Loucy (cell line): Measurements from ENCODE around the gene SYNPO2L.

Experiments
- H2AFZ ChIP-seq: fragments of 200-600 bp; sonication (generic); 2 replicates; pipeline ENCODE4 v1.6.0; 2016; ENCODE audit warnings: antibody characterized with exemption, mild to moderate bottlenecking, low read length, moderate library complexity
- H3F3A ChIP-seq: fragments of 200-600 bp; 2 replicates; pipeline ENCODE4 v1.6.0; 2016; ENCODE audit warnings: antibody characterized with exemption, low read depth, mild to moderate bottlenecking
- H3K27me3 ChIP-seq: fragments of 200-600 bp; sonication (generic); 2 replicates; pipeline ENCODE4 v1.6.1; 2014; ENCODE audit warnings: low read length, mild to moderate bottlenecking; ENCODE audit not compliant: insufficient read depth, poor library complexity, severe bottlenecking
- H3K36me3 ChIP-seq: fragments of 200-600 bp; sonication (generic); 2 replicates; pipeline ENCODE4 v1.6.1; 2016; ENCODE audit warnings: low read length; ENCODE audit not compliant: insufficient read depth
- H3K4me1 ChIP-seq: fragments of 200-600 bp; sonication (generic); 2 replicates; pipeline ENCODE4 v1.5.1; 2014; ENCODE audit warnings: low read length, mild to moderate bottlenecking; ENCODE audit not compliant: insufficient read depth, poor library complexity, severe bottlenecking
- H3K4me2 ChIP-seq: fragments of 200-600 bp; sonication (generic); 2 replicates; pipeline ENCODE4 v1.6.0; 2014; ENCODE audit warnings: antibody characterized with exemption, low read length, low read depth, mild to moderate bottlenecking; ENCODE audit not compliant: poor library complexity, severe bottlenecking
- H3K4me3 ChIP-seq: fragments of 200-600 bp; sonication (generic); 2 replicates; pipeline ENCODE4 v1.5.1; 2014; ENCODE audit warnings: low read length, mild to moderate bottlenecking, mixed read lengths; ENCODE audit not compliant: poor library complexity, severe bottlenecking
- H3K79me2 ChIP-seq: fragments of 200-600 bp; sonication (generic); 2 replicates; pipeline ENCODE4 v1.6.1; 2014; ENCODE audit warnings: low read length; ENCODE audit not compliant: insufficient read depth
- H3K9ac ChIP-seq: fragments of 200-600 bp; sonication (generic); 2 replicates; pipeline ENCODE4 v1.6.0; 2014; ENCODE audit warnings: mild to moderate bottlenecking, low read depth, low read length, moderate library complexity; ENCODE audit not compliant: poor library complexity, severe bottlenecking
- H3K9me2 ChIP-seq: fragments of 200-600 bp; sonication (generic); replicated peaks from 2 replicates; pipeline ENCODE4 v1.6.1; 2016; ENCODE audit warnings: low read depth, low read length, mixed read lengths
- H3K9me3 ChIP-seq: fragments of 200-600 bp; sonication (generic); 2 replicates; pipeline ENCODE4 v1.6.1; 2014; ENCODE audit warnings: mild to moderate bottlenecking, antibody characterized with exemption, low read length, low read depth; ENCODE audit not compliant: insufficient read depth
- H4K20me1 ChIP-seq: fragments of 200-600 bp; sonication (generic); 2 replicates; pipeline ENCODE4 v1.6.0; 2014; ENCODE audit warnings: antibody characterized with exemption, low read length, mild to moderate bottlenecking; ENCODE audit not compliant: insufficient read depth, poor library complexity, severe bottlenecking
- CTCF ChIP-seq: fragments of 200-600 bp; sonication (generic); conservative IDR thresholded peaks from 2 replicates; pipeline ENCODE4 v1.5.1; 2014; ENCODE audit warnings: mild to moderate bottlenecking, antibody characterized with exemption, low read length
- EZH2phosphoT487 ChIP-seq: fragments of 200-600 bp; IDR thresholded peaks from 2 replicates; pipeline ENCODE4 v1.6.1; 2018; ENCODE audit warnings: antibody characterized with exemption, mild to moderate bottlenecking, moderate library complexity, borderline replicate concordance

The SYNPO2L gene

GRCh38 chr10:73627300-73627699, 28.5 kb downstream of the SYNPO2L start:
- peaks cover 18% of the 10 kb centered on the region for H3K4me1 ChIP-seq
- peak overlapping the region; percentile 16 for H3K9ac ChIP-seq
- no peaks in the 10 kb centered on the region for H3F3A ChIP-seq
- no peaks in the 10 kb centered on the region for H3K36me3 ChIP-seq
- H3K9me3 ChIP-seq, result no peaks in the 10 kb centered on the region
- peaks cover 15% of the 10 kb centered on the region; the same call in 1 of the 2 replicates for H3K79me2 ChIP-seq
- peak overlapping the region; percentile 87 for H3K4me2 ChIP-seq
- H3K27me3 ChIP-seq, result no peaks in the 10 kb centered on the region
- no peak overlapping the region for H2AFZ ChIP-seq
- no peaks in the 10 kb centered on the region for H3K9me2 ChIP-seq
- peak overlapping the region; percentile 87 for H3K4me3 ChIP-seq
- TF ChIP-seq CTCF (no peak), EZH2phosphoT487 (no peak)
- no peaks in the 10 kb centered on the region for H4K20me1 ChIP-seq

GRCh38 chr10:73625884-73626752, 29.7 kb downstream of the SYNPO2L start:
- H3K4me1 ChIP-seq, result peaks cover 18% of the 10 kb centered on the region
- no peaks in the 10 kb centered on the region for H3K27me3 ChIP-seq
- peak overlapping the region; percentile 87 for H3K4me2 ChIP-seq
- no peaks in the 10 kb centered on the region for H3K36me3 ChIP-seq
- H4K20me1 ChIP-seq, result no peaks in the 10 kb centered on the region
- peaks cover 15% of the 10 kb centered on the region; the same call in 1 of the 2 replicates for H3K79me2 ChIP-seq
- TF ChIP-seq EZH2phosphoT487, result no peak
- no peak for TF ChIP-seq CTCF
- H3K9me3 ChIP-seq, result no peaks in the 10 kb centered on the region
- no peaks in the 10 kb centered on the region for H3F3A ChIP-seq
- H3K9ac ChIP-seq, result peak overlapping the region; percentile 94
- H3K4me3 ChIP-seq, result peak overlapping the region; percentile 87
- H3K9me2 ChIP-seq, result no peaks in the 10 kb centered on the region
- peak overlapping the region; percentile 96 for H2AFZ ChIP-seq

GRCh38 chr10:73625004-73625883, 30.6 kb downstream of the SYNPO2L start:
- TF ChIP-seq EZH2phosphoT487 (no peak), CTCF (no peak)
- Histone ChIP-seq H3K9me2 (no peaks in the 10 kb centered on the region), H3K9ac (peak overlapping the region; percentile 76), H3K36me3 (no peaks in the 10 kb centered on the region), H3K9me3 (no peaks in the 10 kb centered on the region), H3K79me2 (peaks cover 15% of the 10 kb centered on the region; the same call in 1 of the 2 replicates), H4K20me1 (no peaks in the 10 kb centered on the region), H3K4me2 (peak overlapping the region; percentile 87), H3K4me3 (peak overlapping the region; percentile 87), H3K4me1 (peaks cover 18% of the 10 kb centered on the region), H3F3A (no peaks in the 10 kb centered on the region), H3K27me3 (no peaks in the 10 kb centered on the region), H2AFZ (peak overlapping the region; percentile 96)
